CD4-positive, alpha-beta T cell treated with Interleukin-15 for 1 hour (primary cell): ENCODE data around the gene EFNA4.
"Not testable (repeated sequence)": the region's sequence is repeated elsewhere in the genome, so short reads cannot be mapped to it uniquely, and the experiment has no call there.

ENCODE experiments used
- DNase-seq: peaks from one replicate; pipeline ENCODE4 v3.0.0-alpha.2; 2020

Gene EFNA4

DNA sequence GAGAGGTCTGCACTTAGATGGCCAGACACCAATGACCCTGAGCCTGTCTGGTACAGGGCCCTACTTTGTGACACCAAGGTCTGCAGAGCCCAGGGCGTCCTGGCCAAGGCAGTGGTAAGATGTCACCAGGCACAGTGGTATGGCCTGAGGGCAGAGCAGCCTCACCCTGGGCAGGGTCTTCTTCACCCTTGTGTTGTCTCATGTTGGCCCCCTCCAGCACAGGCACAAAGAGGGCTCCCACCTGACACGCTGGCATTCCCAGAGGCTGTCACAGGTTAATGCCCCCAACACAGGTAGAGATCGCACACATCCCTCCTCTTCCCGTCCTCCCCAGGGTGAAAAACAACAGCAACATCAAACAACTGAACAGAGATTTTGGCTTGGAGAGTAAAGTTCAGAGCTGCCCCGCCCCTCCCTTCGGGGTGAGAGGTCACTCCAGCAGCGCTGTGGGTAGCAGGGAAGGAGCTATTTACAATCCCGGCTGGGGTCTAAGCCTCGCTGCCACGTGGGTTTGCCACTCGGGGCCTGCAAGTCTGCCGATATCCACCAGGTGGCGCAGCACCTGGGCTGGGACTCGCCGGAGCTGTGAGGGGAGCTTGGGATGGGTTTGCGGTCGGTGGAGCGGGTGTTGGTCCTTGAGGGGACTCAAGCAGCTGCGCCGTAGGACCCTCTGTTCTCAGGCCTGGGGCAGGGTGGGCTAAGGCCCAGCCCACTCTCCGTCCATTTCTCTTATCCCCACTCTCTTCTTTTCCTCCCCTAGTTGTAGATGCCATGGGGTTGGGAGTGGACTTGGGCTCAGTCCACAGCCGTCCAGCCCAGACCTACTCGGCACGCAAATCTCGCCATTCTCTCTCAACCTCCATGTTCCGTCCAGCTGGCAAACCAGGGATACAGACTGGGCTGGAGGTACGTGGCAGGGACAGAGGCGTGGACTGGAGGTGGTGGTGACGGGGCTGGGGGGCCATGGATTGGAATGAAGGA lies 27.8 kb downstream of the EFNA4 start:
- DNase-seq: peak; percentile 71

DNA sequence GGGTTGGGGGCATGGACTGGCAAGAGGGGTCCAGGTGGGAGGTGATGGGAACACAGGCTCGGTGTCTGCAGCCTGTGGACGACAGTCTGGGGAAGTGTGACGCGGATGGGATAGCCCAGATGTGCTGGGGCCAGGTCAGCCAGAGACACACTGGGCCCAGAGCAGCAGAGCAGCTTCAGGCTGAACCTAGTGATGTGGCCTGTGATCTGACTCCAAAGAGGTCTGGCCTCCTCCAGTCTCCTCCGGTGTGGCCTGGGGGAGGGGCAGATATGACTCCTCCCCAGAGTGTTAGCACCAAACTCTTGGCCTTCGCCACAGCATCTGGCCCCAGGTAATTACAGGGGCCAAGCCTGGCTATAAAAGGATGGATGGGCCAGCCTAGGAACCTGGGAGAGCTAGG lies 28.6 kb downstream of the EFNA4 start:
- no peak for DNase-seq

DNA sequence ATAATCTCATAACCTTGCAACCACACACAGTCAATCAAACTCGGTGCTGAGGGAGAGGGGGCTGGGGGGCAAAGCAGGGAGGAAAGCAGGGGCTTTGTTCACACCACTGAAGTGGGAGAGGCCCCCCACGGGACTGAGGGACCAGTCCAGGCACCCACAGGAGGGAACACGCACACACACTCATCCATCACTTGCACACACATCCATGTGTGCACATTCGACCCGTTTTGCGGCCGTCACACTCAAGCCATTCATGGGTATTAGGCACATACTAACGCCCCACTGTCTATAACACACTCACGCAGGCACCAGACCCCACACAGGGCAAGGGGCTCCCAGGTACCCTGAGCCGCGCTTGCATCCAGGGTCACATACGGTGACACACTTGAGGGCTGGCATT lies 29.1 kb downstream of the EFNA4 start:
- DNase-seq: no peak

DNA sequence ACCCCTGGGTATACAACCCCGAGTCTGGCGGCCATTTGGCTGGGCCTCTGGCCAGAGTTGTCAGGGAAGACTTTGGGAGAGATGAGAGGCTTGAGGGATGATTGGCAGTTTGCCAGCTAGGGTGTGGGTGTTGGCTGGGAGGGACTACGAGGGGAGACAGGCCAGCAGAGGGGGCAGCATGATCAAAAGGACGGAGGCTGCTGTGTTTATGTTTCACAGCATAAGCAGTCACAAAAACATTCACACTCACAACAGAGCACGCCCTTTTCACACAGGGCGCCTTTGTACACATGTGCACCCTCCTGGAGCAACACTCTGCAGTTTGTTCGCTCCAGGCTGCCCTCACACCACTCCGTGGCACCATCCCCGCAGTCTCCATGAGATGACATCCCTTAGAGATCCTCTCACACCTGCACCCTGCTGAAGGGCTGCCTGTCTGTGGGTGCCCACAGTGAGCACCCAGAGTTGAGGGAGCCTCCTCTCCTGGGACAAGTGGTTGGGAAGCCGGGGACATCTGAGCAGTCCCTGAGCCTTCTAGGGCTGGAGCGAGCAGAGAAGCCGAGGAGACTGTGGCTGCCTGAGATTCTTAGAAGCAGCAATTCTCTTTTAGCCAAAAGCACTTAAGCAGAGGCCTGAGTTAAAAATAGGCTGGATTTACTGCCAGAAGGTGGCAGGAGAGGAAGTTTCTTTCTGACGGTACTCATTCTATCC lies 30.5 kb downstream of the EFNA4 start:
- no peak for DNase-seq

DNA sequence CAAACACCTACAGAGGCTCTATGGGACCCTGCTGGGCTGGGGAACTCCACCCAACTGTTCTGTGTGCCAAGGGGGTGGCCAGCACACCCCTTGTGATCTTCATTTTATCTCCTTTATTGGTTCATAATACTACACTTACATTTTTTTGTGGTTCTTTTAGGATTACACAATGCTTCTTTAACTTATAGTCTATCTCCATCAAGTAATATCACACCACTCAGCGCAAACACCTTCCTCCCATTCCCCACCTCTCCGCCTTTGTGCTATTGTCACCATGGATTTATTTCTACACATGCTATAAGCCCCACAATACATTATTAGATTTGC lies 31.0 kb downstream of the EFNA4 start:
- DNase-seq: no peak

DNA sequence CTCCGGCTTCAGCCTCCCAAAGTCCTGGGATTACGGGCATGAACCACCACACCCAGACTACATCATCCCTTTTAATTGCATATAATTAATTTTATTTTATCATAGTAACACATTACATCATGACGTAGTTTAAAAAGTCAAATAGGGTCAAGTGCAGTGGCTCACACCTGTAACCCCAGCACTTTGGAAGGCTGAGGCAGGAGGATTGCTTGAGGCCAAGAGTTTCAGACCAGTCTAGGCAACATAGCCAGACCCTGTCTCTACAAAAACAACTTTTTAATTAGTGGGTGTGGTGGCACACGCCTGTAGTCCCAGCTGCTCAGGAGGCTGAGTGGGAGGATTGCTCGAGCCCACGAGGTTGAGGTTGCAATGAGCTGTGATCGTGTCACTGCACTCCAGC lies 35.8 kb downstream of the EFNA4 start:
- no peak for DNase-seq

DNA sequence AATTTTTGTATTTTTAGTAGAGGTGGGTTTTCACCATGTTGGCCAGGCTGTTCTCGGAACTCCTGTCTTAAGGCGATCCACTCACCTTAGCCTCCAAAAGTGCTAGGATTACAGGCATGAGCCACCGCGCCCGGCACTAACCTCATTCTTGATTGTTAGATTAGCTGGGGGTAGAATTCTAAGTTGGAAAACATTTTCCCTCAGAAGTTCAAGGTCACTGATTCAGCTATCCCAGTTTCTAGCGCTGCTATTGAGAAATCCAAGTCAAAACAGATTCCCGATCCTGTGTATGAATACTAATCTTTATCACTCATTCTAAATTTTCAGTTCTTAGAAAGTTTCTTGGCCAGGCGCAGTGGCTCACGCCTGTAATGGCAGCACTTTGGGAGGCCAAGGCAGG lies 39.8 kb downstream of the EFNA4 start:
- no peak for DNase-seq

DNA sequence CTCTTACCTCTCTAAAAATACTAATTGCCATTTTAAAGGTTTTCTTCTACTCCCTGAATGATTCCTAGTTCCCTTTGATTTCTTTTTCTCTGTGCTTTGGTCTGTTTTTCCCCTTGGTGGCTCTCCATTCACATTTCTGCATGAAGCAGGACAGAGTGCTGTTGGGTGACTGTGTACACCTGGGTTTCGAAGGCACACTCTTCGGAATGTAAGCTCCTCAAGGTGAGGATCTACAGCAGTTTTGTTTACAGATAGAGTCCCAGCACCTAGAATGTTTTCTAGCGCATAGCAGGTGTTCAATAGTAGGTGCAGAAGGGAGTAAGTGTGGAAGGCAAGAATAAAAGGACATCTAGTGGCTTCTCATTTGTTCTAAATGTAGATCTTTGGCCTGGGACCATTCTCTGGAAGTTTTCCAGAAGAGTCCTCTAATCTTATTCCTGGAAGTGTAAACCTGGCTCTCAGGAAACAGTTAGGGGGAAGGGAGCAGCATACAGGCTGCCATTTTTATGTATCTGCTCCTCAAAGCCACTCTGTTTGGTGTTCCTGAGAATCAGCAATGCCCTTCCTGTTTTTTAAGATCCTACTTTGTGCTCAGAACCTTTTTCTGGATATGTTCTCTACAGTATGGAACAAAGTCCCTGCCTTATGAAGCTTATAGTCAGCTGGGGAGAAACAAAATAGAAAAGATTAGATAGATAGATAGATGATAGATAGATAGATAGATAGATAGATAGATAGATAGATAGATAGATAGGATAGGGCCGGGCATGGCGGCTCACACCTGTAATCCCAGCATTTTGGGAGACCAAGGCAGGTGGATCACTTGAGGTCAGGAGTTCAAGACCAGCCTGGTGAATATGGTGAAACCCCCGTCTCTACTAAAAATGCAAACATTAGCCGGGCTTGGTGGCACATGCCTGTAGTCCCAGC lies 41.3 kb downstream of the EFNA4 start:
- DNase-seq: no peak

DNA sequence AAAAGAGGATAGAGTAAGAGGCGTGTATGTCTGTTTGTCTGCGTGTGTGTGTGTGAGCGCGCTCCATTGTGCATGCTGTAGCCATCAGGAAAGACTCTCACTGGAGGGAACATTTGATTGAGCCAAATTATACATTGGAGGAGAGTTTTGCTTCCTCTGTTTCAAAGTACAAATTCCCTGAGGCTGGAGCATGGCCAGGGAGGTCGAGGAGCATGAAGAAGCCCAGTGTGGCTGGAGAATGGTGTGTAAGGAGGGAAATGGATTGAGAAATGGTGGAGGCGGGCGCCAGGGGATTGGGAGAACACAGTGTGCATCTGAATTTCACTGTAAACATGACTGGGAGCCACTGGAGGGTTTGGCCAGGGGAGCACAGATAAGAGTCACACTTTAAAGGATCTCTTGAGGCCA lies 42.1 kb downstream of the EFNA4 start:
- DNase-seq: no peak

DNA sequence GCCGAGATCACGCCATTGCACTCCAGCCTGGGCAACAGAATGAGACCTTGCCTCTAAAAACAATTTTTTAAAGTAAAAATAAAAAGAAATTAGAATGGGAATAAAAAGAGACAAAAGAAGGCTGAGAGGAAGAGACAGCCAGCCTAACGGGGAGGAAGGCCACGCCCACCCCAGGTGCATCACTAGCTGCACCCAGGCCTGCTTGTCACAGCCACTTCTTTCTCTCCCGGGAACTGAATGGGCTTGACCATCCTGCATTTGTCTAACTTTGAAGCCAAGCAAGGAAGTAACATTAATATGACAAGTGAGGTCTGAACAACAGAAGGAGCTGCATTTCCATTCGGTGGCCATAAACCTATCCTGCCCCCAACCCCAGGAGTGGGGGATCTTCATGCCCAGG lies 43.3 kb downstream of the EFNA4 start:
- no peak for DNase-seq

DNA sequence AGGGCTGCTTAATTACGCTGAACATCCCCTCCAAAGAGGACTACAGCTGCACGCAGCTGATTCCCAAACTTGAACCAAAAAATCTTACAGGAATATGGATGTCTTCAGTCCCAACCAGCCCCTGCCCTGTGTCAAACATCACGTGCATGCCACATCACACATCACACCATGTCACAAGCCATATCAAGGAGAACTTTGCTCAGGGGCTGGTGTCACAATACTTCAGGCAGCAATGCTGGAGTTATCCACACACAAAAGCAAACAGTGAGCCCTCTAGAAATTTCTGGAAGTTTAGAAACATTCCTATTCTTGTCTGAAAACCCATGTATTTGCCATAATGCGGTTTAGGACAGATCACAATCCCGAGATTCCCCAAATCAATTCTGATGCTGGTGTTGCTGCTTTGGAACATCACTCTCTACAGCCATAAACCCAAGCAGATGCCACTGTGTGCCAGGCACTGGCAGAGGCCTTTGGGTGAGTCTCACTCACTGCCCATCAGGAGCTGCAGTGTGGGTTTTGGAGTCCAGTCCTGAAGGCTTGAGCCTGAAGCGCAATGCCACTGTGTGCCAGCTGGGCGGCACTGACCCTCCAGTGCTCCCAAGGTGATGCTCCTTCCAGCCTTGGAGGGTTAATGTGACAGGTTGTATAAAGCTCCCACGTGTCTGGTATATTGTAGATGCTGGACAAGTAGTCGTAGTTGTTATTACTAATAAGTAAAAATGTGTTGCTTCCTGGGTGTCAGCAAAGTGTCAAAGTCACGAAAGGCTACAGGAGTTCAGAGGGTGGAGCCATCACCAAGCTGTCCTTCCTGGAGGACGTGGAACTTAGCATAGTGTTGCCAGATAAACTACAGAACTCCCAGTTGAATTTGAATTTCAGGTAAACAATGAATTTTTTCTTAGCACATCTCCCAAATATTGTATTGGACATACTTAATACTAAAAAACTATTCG lies 44.0 kb downstream of the EFNA4 start:
- DNase-seq: no peak

DNA sequence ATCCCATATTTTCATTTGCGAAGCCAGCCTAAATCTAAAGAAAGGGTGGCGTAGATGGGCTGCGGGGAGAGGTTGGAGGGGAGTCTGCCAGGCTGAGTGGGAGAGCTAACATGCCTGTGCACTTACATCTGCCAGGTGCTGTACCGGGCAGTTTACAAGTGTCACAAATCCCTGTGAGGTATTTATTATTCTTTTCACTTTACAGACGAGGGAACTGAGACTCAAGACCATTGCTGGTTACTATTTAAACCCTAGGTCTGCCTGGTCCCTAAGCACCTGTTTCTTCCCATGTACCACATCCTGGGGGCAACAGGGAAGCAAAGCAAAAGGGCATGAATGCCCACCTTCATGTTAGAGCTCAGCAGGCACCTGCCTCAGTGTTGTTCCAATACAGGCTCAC lies 44.8 kb downstream of the EFNA4 start:
- DNase-seq: no peak

DNA sequence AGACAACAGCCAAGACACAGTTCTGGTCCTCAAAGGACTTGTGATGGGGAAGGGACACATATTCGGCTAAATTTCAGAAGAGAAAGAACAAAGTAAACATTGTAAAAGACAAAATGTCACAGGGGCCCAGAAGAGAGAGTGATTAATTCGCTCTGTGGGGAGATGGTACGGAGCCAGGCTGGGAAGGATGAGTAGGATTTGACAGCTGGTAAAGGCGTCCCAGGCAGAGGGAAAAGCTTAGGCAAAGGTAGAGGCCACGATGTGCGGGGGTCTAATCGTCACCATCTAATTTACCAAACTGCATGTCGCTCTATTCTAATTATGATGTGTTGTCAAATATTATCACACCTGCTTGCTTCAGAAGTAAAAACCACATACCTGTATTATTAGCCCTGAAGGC lies 46.8 kb downstream of the EFNA4 start:
- no peak for DNase-seq

DNA sequence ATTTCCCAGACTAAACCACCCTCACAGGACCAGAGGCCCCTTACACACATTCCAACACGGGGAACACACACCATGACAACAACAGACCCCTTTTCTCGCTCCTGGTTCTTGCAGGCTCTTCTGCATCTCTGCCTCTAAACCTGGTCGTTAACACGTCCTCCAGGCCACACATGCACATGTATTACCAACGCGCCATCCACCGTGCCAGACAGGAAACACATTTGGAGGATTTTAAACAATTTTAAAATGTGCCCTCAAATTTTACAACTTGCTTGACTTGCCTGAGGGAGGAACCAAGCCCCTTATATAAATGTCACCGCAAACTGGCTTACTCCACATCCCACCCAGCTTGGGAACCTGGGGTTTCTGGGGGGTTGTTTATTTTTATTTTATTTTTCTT lies 47.3 kb downstream of the EFNA4 start:
- DNase-seq: no peak

DNA sequence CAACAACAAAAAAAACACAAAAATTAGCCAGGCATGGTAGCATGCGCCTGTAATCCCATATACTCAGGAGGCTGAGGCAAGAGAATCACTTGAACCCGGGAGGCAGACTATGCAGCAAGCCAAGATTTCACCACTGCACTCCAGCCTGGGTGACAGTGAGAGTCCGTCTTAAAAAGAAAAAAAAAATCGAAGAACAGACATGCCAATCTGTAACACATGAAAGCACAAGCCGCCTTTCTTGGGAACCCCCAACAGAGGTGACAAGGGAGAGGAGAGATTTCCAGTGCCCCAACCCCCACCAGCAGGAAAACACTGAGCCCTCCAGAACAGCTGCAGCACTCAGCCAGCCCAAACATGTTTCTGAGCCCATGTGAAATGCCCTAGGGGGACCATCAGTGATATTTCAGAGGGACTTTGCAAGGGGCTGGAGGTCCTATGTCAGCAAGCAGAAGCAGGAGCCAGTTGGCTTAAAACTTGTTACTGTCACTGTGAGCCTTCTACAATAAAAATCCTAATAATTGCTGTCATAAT lies 50.0 kb downstream of the EFNA4 start:
- no peak for DNase-seq

DNA sequence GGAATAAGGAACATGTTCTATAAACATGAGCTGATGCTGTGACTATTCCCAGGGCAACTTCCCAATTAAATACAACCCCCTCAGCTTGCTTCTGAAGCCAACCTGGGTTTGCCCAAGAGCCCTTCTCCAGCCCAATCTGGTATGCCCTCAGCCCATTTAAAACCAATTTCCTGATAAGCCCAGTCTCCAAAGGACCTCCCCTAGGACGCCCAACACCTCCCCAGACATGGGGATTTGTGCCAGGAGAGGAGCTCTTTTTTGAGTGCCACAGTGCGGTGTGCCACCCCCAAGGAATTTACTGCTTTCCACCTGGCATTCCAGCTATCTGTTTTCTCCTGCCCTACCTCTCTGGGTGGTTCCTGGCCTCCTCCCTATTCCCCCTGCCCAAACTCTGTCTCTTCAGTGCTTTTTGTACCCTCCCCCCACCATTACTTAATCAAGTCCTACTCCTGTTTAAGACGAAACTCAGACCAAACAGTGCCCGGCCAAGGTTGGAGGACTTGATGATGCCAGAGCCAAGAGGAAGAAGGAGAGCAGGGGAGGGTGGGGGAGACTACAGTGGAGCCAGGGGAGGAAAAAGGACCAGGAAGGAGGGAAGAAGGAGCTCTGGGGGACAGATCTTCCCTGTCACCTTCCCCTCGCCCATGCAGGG lies 52.7 kb downstream of the EFNA4 start:
- no peak for DNase-seq

DNA sequence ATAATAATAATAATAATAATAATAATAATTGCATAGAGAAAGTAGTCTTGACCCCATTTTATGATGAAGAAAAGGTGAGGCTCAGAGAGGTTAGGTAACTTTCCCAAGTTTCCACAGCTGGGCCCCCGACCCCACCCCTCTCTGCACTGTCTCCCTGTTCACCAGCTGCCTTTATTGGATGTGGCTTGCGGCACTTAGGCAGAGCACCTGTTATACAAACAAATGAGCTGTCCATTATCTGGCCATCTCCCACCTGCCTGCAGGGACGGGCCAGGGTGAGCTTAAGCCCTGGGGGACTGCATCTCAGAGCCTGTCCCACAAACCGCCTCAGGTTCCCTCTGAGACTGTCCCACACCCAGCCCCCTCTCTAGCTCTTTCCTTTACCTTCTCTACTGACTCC lies 54.1 kb downstream of the EFNA4 start:
- no peak for DNase-seq

DNA sequence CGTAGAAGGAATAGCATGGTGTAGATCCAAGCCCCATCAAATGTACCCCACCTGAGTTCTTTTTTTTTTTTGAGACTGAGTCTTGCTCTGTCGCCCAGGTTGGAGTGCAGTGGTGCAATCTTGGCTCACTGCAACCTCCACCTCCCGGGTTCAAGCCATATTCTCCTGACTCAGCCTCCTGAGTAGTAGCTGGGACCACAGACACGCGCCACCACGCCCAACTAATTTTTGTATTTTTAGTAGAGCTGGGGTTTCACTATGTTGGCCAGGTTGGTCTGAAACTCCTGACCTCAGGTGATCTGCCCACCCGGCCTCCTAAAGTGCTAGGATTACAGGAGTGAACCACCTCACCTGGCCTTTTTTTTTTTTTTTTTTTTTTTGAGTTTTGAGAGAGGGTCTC lies 54.5 kb downstream of the EFNA4 start:
- DNase-seq: not testable (repeated sequence)
